Activated naive CD4-positive, alpha-beta T cell treated with anti-CD3 and anti-CD28 coated beads, Interleukin-2, amount 50 U/mL, for 24 hours (primary cell): ENCODE data around the gene ATAD2B.
"Not testable (repeated sequence)": the region's sequence is repeated elsewhere in the genome, so short reads cannot be mapped to it uniquely, and the experiment has no call there.

Experiments used
- H3K27ac Mint-ChIP-seq: one replicate; pipeline ENCODE4 v1.8.0; 2021; ENCODE audit warnings: mild to moderate bottlenecking, mixed read lengths
- H3K27me3 Mint-ChIP-seq: one replicate; pipeline ENCODE4 v1.8.0; 2021; ENCODE audit warnings: mixed read lengths
- H3K36me3 Mint-ChIP-seq: one replicate; pipeline ENCODE4 v1.8.0; 2021; ENCODE audit warnings: mixed read lengths
- H3K4me1 Mint-ChIP-seq: one replicate; pipeline ENCODE4 v1.8.0; 2021; ENCODE audit warnings: mixed read lengths
- H3K4me3 Mint-ChIP-seq: one replicate; pipeline ENCODE4 v1.8.0; 2021; ENCODE audit warnings: mild to moderate bottlenecking, mixed read lengths
- H3K9me3 Mint-ChIP-seq: one replicate; pipeline ENCODE4 v1.8.0; 2021; ENCODE audit warnings: mixed read lengths

The ATAD2B gene

GRCh38 chr2:23760736-23761135, 166.2 kb downstream of the ATAD2B start:
- no peak overlapping the region for H3K27ac Mint-ChIP-seq
- H3K4me1 Mint-ChIP-seq: peaks cover 26% of the 10 kb centered on the region
- no peak overlapping the region for H3K4me3 Mint-ChIP-seq
- H3K9me3 Mint-ChIP-seq: no peaks in the 10 kb centered on the region
- peaks cover 29% of the 10 kb centered on the region for H3K36me3 Mint-ChIP-seq
- H3K27me3 Mint-ChIP-seq: no peaks in the 10 kb centered on the region

GRCh38 chr2:23757686-23758433, 169.1 kb downstream of the ATAD2B start:
- Mint-ChIP-seq H3K36me3 (peaks cover 32% of the 10 kb centered on the region), H3K4me1 (peaks cover 22% of the 10 kb centered on the region), H3K27ac (peak overlapping the region; percentile 15)

GRCh38 chr2:23756593-23757292, 170.2 kb downstream of the ATAD2B start:
- H3K4me1 Mint-ChIP-seq: peaks cover 11% of the 10 kb centered on the region
- H3K4me3 Mint-ChIP-seq: no peak overlapping the region
- peaks cover 27% of the 10 kb centered on the region for H3K36me3 Mint-ChIP-seq
- no peak overlapping the region for H3K27ac Mint-ChIP-seq
- no peaks in the 10 kb centered on the region for H3K9me3 Mint-ChIP-seq
- no peaks in the 10 kb centered on the region for H3K27me3 Mint-ChIP-seq

More at GRCh38 chr2:23757686-23758433, 169.1 kb downstream of the ATAD2B start:
- no peaks in the 10 kb centered on the region for H3K9me3 Mint-ChIP-seq
- no peak overlapping the region for H3K4me3 Mint-ChIP-seq
- H3K27me3 Mint-ChIP-seq: no peaks in the 10 kb centered on the region

- H3K36me3 Mint-ChIP-seq: peaks cover 23% of the 10 kb centered on the region
Measured at GRCh38 chr2:23754970-23755369, 172.0 kb downstream of the ATAD2B start.

GRCh38 chr2:23753291-23754010, 173.5 kb downstream of the ATAD2B start:
- H3K36me3 Mint-ChIP-seq: peaks cover 23% of the 10 kb centered on the region
- H3K4me3 Mint-ChIP-seq: no peak overlapping the region
- no peaks in the 10 kb centered on the region for H3K27me3 Mint-ChIP-seq
- no peaks in the 10 kb centered on the region for H3K9me3 Mint-ChIP-seq
- peaks cover 6% of the 10 kb centered on the region for H3K4me1 Mint-ChIP-seq
- no peak overlapping the region for H3K27ac Mint-ChIP-seq

More at GRCh38 chr2:23754970-23755369, 172.0 kb downstream of the ATAD2B start:
- Mint-ChIP-seq H3K9me3 (no peaks in the 10 kb centered on the region), H3K4me3 (no peak overlapping the region), H3K27ac (no peak overlapping the region), H3K27me3 (no peaks in the 10 kb centered on the region), H3K4me1 (peaks cover 6% of the 10 kb centered on the region)

- peaks cover 18% of the 10 kb centered on the region for H3K36me3 Mint-ChIP-seq
- H3K9me3 Mint-ChIP-seq: no peaks in the 10 kb centered on the region
- no peaks in the 10 kb centered on the region for H3K4me1 Mint-ChIP-seq
- no peak overlapping the region for H3K27ac Mint-ChIP-seq
- H3K4me3 Mint-ChIP-seq: no peak overlapping the region
- no peaks in the 10 kb centered on the region for H3K27me3 Mint-ChIP-seq
Measured at GRCh38 chr2:23751747-23752265, 175.1 kb downstream of the ATAD2B start.

DNA sequence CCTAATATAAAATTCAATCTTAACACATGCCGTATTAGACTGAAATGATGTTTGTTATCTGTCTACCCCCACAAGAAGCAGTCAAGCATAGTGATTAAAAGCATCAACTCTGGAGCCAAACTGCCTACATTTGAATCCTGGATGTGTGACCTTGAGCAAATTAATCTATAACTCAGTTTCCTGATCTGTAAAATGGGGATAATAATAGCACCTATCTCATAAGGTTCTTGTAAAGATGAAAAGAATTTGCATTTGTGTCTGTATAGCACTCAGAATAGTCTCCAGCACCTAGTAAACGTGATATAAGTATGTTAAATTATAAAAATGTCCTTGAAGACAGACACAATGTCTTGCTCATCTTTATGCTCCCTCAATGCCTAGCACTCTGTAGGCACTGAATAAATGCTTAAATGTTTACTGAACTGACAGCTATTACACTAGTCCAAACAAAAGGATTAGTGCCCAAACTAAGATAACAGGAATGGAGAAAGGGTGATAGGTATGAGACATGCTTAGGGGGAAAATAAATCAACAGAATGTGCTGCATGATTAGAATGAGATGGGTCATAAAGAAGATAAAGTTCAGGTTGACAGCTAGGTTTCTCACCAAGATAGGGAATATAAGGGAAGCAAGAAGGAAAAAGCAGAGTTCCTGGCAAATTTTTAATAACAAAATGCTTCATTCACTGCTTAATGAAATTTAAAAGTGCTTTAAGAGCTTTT, 180.6 kb downstream of the ATAD2B start:
- H3K9me3 Mint-ChIP-seq: no peaks in the 10 kb centered on the region
- no peak overlapping the region for H3K4me3 Mint-ChIP-seq
- H3K36me3 Mint-ChIP-seq: peaks cover 12% of the 10 kb centered on the region
- no peak overlapping the region for H3K27ac Mint-ChIP-seq
- no peaks in the 10 kb centered on the region for H3K27me3 Mint-ChIP-seq
- no peaks in the 10 kb centered on the region for H3K4me1 Mint-ChIP-seq

DNA sequence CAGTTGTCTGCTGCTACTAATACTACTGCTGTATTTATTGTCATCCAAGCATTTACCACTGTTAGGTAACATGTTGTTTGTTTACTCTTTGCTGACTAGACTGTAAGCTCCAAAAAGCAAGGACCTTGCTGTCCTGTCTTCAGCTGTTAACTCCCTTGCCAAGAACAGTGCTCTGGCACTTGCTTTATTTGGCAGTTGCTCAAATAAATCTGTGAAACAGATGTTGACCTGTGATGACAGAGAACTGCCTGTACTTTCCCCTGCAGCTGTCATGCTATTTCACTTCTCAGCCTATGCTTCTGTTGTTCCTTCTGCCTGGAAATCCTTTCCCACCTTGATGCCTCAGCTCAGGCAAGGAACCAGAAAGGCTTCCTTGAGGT, 181.2 kb downstream of the ATAD2B start:
- Mint-ChIP-seq H3K4me3 (no peak overlapping the region), H3K9me3 (no peaks in the 10 kb centered on the region), H3K27me3 (no peaks in the 10 kb centered on the region), H3K36me3 (peaks cover 12% of the 10 kb centered on the region), H3K4me1 (no peaks in the 10 kb centered on the region), H3K27ac (no peak overlapping the region)

DNA sequence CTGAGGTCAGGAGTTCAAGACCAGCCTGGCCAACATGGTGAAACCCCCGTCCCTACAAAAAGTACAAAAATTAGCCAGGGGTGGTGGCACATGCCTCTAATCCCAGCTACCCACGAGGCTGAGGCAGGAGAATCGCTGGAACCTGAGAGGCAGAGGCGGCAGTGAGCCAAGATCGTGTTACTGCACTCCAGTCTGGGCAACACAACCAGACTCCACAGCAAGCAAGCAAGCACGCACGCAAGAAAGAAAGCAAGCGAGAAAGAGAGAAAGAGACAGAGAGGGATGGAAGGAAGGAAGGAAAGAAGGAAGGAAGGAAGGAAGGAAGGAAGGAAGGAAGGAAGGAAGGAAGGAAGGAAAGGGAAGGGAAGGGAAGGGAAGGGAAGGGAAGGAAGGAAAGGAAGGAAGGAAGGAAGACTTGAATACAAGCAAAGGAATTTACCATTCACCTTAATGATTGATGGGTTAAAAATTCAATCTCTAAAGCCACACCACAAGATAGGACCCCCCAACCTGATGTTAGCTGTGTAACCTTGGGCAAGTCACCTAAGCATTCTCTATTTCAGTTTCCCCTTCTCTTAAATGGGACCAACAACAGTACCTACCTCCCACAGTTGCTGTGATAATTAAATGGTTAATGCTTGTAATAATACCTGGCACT, 181.7 kb downstream of the ATAD2B start:
- Mint-ChIP-seq H3K27me3 (no peaks in the 10 kb centered on the region), H3K9me3 (no peaks in the 10 kb centered on the region), H3K4me1 (no peaks in the 10 kb centered on the region), H3K27ac (no peak overlapping the region), H3K4me3 (no peak overlapping the region), H3K36me3 (peaks cover 12% of the 10 kb centered on the region)

GRCh38 chr2:23736783-23737182, 190.1 kb downstream of the ATAD2B start:
- not testable (repeated sequence) for H3K9me3 Mint-ChIP-seq, H3K27me3 Mint-ChIP-seq, H3K4me3 Mint-ChIP-seq, H3K4me1 Mint-ChIP-seq, H3K27ac Mint-ChIP-seq
- peaks cover 46% of the 10 kb centered on the region for H3K36me3 Mint-ChIP-seq

GRCh38 chr2:23734416-23734815, 192.5 kb downstream of the ATAD2B start:
- no peak overlapping the region for H3K27ac Mint-ChIP-seq
- H3K27me3 Mint-ChIP-seq: no peaks in the 10 kb centered on the region
- peaks cover 52% of the 10 kb centered on the region for H3K36me3 Mint-ChIP-seq
- H3K4me1 Mint-ChIP-seq: no peaks in the 10 kb centered on the region
- H3K4me3 Mint-ChIP-seq: no peak overlapping the region
- H3K9me3 Mint-ChIP-seq: no peaks in the 10 kb centered on the region

DNA sequence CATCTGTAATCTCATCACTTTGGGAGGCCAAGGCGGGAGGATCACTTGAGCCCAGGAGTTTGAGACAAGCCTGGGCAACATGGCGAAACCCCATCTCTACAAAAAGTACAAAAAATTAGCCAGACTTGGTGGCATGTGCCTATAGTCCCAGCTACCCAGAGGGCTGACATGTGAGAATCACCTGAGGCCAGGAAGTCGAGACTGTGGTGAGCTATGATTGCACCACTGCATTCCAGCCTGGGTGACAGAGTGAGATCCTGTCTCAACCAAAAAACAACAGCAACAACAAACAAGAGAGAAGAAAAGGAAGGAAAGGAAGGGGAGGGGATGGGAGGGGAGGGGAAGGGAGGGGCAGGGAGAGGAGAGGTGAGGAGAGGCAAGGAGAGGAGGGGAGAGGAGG, 203.9 kb downstream of the ATAD2B start:
- Mint-ChIP-seq H3K9me3 (peaks cover 10% of the 10 kb centered on the region), H3K36me3 (peaks cover 53% of the 10 kb centered on the region)
- not testable (repeated sequence) for H3K4me1 Mint-ChIP-seq, H3K27ac Mint-ChIP-seq, H3K4me3 Mint-ChIP-seq, H3K27me3 Mint-ChIP-seq

- H3K4me1 Mint-ChIP-seq: no peaks in the 10 kb centered on the region
- H3K36me3 Mint-ChIP-seq: peaks cover 52% of the 10 kb centered on the region
Measured at GRCh38 chr2:23722255-23722654, 204.7 kb downstream of the ATAD2B start.

GRCh38 chr2:23721454-23721826, 205.5 kb downstream of the ATAD2B start:
- Mint-ChIP-seq H3K4me3 (no peak overlapping the region), H3K27me3 (no peaks in the 10 kb centered on the region), H3K36me3 (peaks cover 50% of the 10 kb centered on the region), H3K27ac (no peak overlapping the region), H3K9me3 (peaks cover 10% of the 10 kb centered on the region), H3K4me1 (no peaks in the 10 kb centered on the region)

More at GRCh38 chr2:23722255-23722654, 204.7 kb downstream of the ATAD2B start:
- peaks cover 10% of the 10 kb centered on the region for H3K9me3 Mint-ChIP-seq
- no peaks in the 10 kb centered on the region for H3K27me3 Mint-ChIP-seq
- H3K27ac Mint-ChIP-seq: no peak overlapping the region
- H3K4me3 Mint-ChIP-seq: no peak overlapping the region
